HEK293 (cell line): ENCODE data around the gene PRKG1.

Experiments
- CTCF ChIA-PET: fragments of 350-600 bp; formaldehyde crosslinking; extraction: SDS; loops from one replicate; lab custom pipeline; 2021; ENCODE audit warnings: antibody characterized with exemption; lab: Yijun Ruan, JAX
- POLR2A ChIA-PET: fragments of 300-600 bp; formaldehyde crosslinking; extraction: SDS; loops from one replicate; lab custom pipeline; 2020; ENCODE audit warnings: antibody characterized with exemption, inconsistent platforms; lab: Yijun Ruan, JAX
- H3K27ac ChIP-seq: fragments of 200-500 bp; sonication (Bioruptor generic); 2 replicates; pipeline ENCODE4 v1.5.1; 2014; ENCODE audit warnings: low read depth, low read length, control low read depth, inconsistent platforms; ENCODE audit errors: extremely low read depth
- H3K36me3 ChIP-seq, 2 experiments: fragments of 200-500 bp in 1 of 2; sonication (Bioruptor generic) in 1 of 2; 1 replicate in 1 of 2; 2 replicates in 1 of 2; pipeline ENCODE4 v1.5.1; 2014 to 2017; ENCODE audit warnings: inconsistent platforms in 2 of 2, low read length in 2 of 2; ENCODE audit not compliant: control insufficient read depth in 2 of 2, insufficient read depth in 1 of 2
- H3K4me1 ChIP-seq: fragments of 200-500 bp; sonication (Bioruptor generic); 2 replicates; pipeline ENCODE4 v1.5.1; 2014; ENCODE audit warnings: mild to moderate bottlenecking, low read length, inconsistent platforms; ENCODE audit not compliant: control insufficient read depth, insufficient read depth
- H3K4me3 ChIP-seq: 2 replicates; pipeline ENCODE4 v1.5.1; 2011; ENCODE audit warnings: low read depth, mild to moderate bottlenecking, control low read depth, low read length, moderate library complexity
- H3K9me3 ChIP-seq: fragments of 200-500 bp; sonication (Bioruptor generic); 2 replicates; pipeline ENCODE4 v1.5.1; 2014; ENCODE audit warnings: low read depth, low read length, inconsistent platforms; ENCODE audit not compliant: control insufficient read depth, insufficient read depth
- CTCF ChIP-seq: fragments of 450-650 bp; formaldehyde crosslinking; IDR thresholded peaks from 2 replicates; pipeline ENCODE4 v1.5.1; 2016; ENCODE audit warnings: missing biosample characterization, missing genetic modification characterization
- EGR2 ChIP-seq: fragments of 450-650 bp; formaldehyde crosslinking; IDR thresholded peaks from 2 replicates; pipeline ENCODE4 v1.5.1; 2016; ENCODE audit warnings: low read depth, missing biosample characterization, missing genetic modification characterization
- HIC1 ChIP-seq: fragments of 450-650 bp; formaldehyde crosslinking; IDR thresholded peaks from 2 replicates; pipeline ENCODE4 v1.5.1; 2016; ENCODE audit warnings: missing biosample characterization, missing genetic modification characterization
- KLF10 ChIP-seq: fragments of 450-650 bp; IDR thresholded peaks from 2 replicates; pipeline ENCODE4 v1.5.1; 2018; ENCODE audit warnings: missing biosample characterization, mild to moderate bottlenecking, missing genetic modification characterization
- KLF17 ChIP-seq: fragments of 450-650 bp; formaldehyde crosslinking; IDR thresholded peaks from 2 replicates; pipeline ENCODE4 v1.5.1; 2016; ENCODE audit warnings: missing biosample characterization, missing genetic modification characterization
- MYNN ChIP-seq: fragments of 450-650 bp; formaldehyde crosslinking; IDR thresholded peaks from 2 replicates; pipeline ENCODE4 v1.5.1; 2016; ENCODE audit warnings: missing biosample characterization, missing genetic modification characterization, borderline replicate concordance
- SALL2 ChIP-seq: fragments of 450-650 bp; formaldehyde crosslinking; IDR thresholded peaks from 2 replicates; pipeline ENCODE4 v1.5.0; 2017; ENCODE audit warnings: missing biosample characterization, mild to moderate bottlenecking, missing genetic modification characterization, borderline replicate concordance
- SCRT2 ChIP-seq: fragments of 450-650 bp; formaldehyde crosslinking; IDR thresholded peaks from 2 replicates; pipeline ENCODE4 v1.5.1; 2016; ENCODE audit warnings: missing biosample characterization, missing genetic modification characterization
- SETDB1 ChIP-seq: IDR thresholded peaks from one replicate; pipeline ENCODE4 v1.6.1; 2017; ENCODE audit warnings: mild to moderate bottlenecking, low read length, moderate library complexity, mixed read lengths; ENCODE audit not compliant: insufficient read length
- ZBTB11 ChIP-seq: fragments of 450-650 bp; formaldehyde crosslinking; conservative IDR thresholded peaks from 2 replicates; pipeline ENCODE4 v1.5.1; 2016; ENCODE audit warnings: low read depth, missing biosample characterization, missing genetic modification characterization
- ZBTB17 ChIP-seq: fragments of 450-650 bp; formaldehyde crosslinking; IDR thresholded peaks from 2 replicates; pipeline ENCODE4 v1.5.1; 2016; ENCODE audit warnings: missing biosample characterization, missing genetic modification characterization
- ZBTB49 ChIP-seq: fragments of 450-650 bp; formaldehyde crosslinking; IDR thresholded peaks from 2 replicates; pipeline ENCODE4 v1.5.1; 2016; ENCODE audit warnings: missing biosample characterization, missing genetic modification characterization, low read depth
- ZEB2 ChIP-seq: fragments of 450-650 bp; formaldehyde crosslinking; IDR thresholded peaks from 2 replicates; pipeline ENCODE4 v1.5.1; 2016; ENCODE audit warnings: missing biosample characterization, missing genetic modification characterization
- ZFP69B ChIP-seq: fragments of 450-650 bp; formaldehyde crosslinking; IDR thresholded peaks from 2 replicates; pipeline ENCODE4 v1.5.1; 2016; ENCODE audit warnings: missing biosample characterization, missing genetic modification characterization
- ZNF140 ChIP-seq: fragments of 450-650 bp; formaldehyde crosslinking; IDR thresholded peaks from 2 replicates; pipeline ENCODE4 v1.5.1; 2016; ENCODE audit warnings: missing biosample characterization, missing genetic modification characterization
- ZNF23 ChIP-seq: fragments of 450-650 bp; formaldehyde crosslinking; IDR thresholded peaks from 2 replicates; pipeline ENCODE4 v1.5.1; 2016; ENCODE audit warnings: missing biosample characterization, missing genetic modification characterization, borderline replicate concordance
- ZNF350 ChIP-seq: fragments of 450-650 bp; formaldehyde crosslinking; IDR thresholded peaks from 2 replicates; pipeline ENCODE4 v1.5.0; 2017; ENCODE audit warnings: missing biosample characterization, mild to moderate bottlenecking, missing genetic modification characterization
- ZNF426 ChIP-seq: fragments of 450-650 bp; formaldehyde crosslinking; IDR thresholded peaks from 2 replicates; pipeline ENCODE4 v1.5.1; 2017; ENCODE audit warnings: missing biosample characterization, missing genetic modification characterization, mild to moderate bottlenecking, inconsistent platforms, moderate library complexity
- ZNF433 ChIP-seq: fragments of 450-650 bp; formaldehyde crosslinking; IDR thresholded peaks from 2 replicates; pipeline ENCODE4 v1.5.1; 2016; ENCODE audit warnings: missing biosample characterization, missing genetic modification characterization, low read depth
- ZNF521 ChIP-seq: fragments of 450-650 bp; formaldehyde crosslinking; IDR thresholded peaks from 2 replicates; pipeline ENCODE4 v1.5.1; 2017; ENCODE audit warnings: missing biosample characterization, mild to moderate bottlenecking, missing genetic modification characterization
- ZNF830 ChIP-seq: fragments of 450-650 bp; IDR thresholded peaks from 2 replicates; pipeline ENCODE4 v1.5.0; 2018; ENCODE audit warnings: missing biosample characterization, missing genetic modification characterization, low read depth, mild to moderate bottlenecking, moderate library complexity
- ZNF843 ChIP-seq: fragments of 450-650 bp; formaldehyde crosslinking; IDR thresholded peaks from 2 replicates; pipeline ENCODE4 v1.5.1; 2016; ENCODE audit warnings: missing biosample characterization, missing genetic modification characterization
- ZXDB ChIP-seq: fragments of 450-650 bp; formaldehyde crosslinking; IDR thresholded peaks from 2 replicates; pipeline ENCODE4 v1.5.1; 2016; ENCODE audit warnings: missing biosample characterization, missing genetic modification characterization

Gene PRKG1

GRCh38 chr10:51569467-51569866 lies 495.2 kb downstream of the PRKG1 start:
- TF ChIP-seq ZFP69B (no peak), ZNF521 (tag by site-specific recombination) (no peak), HIC1 (tag by site-specific recombination) (no peak), ZEB2 (tag by site-specific recombination) (no peak), MYNN (tag by site-specific recombination) (no peak), SALL2 (tag by site-specific recombination) (no peak), KLF17 (no peak)
- Histone ChIP-seq H3K36me3 (no peaks in the 10 kb centered on the region), H3K4me3 (no peak overlapping the region), H3K9me3 (no peaks in the 10 kb centered on the region), H3K27ac (no peak overlapping the region), H3K4me1 (peaks cover 4% of the 10 kb centered on the region)
- ChIA-PET POLR2A (no interaction called here), CTCF (interaction anchor here (0.5 kb wide), 1 partner anchor 698 kb away, joined by 3 read pairs; no protein-coding TSS in a partner anchor)

GRCh38 chr10:51574248-51575048 lies 500.2 kb downstream of the PRKG1 start:
- POLR2A ChIA-PET, result no interaction called here
- no peak overlapping the region for H3K27ac ChIP-seq
- no peak overlapping the region for H3K4me3 ChIP-seq
- CTCF ChIA-PET, result no interaction called here
- no peaks in the 10 kb centered on the region for H3K36me3 ChIP-seq
- H3K9me3 ChIP-seq, result no peaks in the 10 kb centered on the region
- peaks cover 8% of the 10 kb centered on the region for H3K4me1 ChIP-seq
- no peak for TF ChIP-seq ZBTB49 (tag by site-specific recombination)
- no peak for TF ChIP-seq ZNF433 (tag by site-specific recombination)
- no peak for TF ChIP-seq EGR2
- TF ChIP-seq ZNF843 (tag by site-specific recombination), result no peak
- TF ChIP-seq ZXDB, result no peak
- TF ChIP-seq CTCF (tag by site-specific recombination), result no peak
- no peak for TF ChIP-seq ZNF140
- no peak for TF ChIP-seq ZNF426 (tag by site-specific recombination)
- TF ChIP-seq ZBTB11 (tag by site-specific recombination), result no peak
- no peak for TF ChIP-seq ZNF23
- no peak for TF ChIP-seq SETDB1
- TF ChIP-seq ZBTB17, result 0 out of 2 replicates have a peak, but pooled peaks have one; percentile 30
- TF ChIP-seq ZNF350 (tag by site-specific recombination), result no peak
- TF ChIP-seq SCRT2, result no peak
- TF ChIP-seq ZNF830 (tag by site-specific recombination), result no peak
- TF ChIP-seq KLF10 (tag by site-specific recombination), result no peak
